Measurements from ENCODE around the gene RTN4RL1. TPM values are rescaled to one million over a fixed set of nuclear protein-coding genes. Genes with fewer than 3 reads are reported as not detected.

Gene RTN4RL1
- total RNA-seq, 1 donor = 0.27 TPM

GRCh38 chr17:2064147-2064489 is 39.0 kb upstream of the RTN4RL1 start:
- no peak for TF ChIP-seq CTCF (IDR thresholded peaks at IDR 0.05; ENCODE audit: insufficient read depth, low read length)

GRCh38 chr17:2063261-2064146 is 38.4 kb upstream of the RTN4RL1 start:
- DNase-seq (ENCODE audit: low read depth) = peak; percentile 88
- no peak for TF ChIP-seq CTCF (IDR thresholded peaks at IDR 0.05; ENCODE audit: insufficient read depth, low read length)
- no peak overlapping the region for H3K4me3 ChIP-seq (ENCODE audit: low read depth, low read length)

More at GRCh38 chr17:2064147-2064489, 39.0 kb upstream of the RTN4RL1 start:
- no peak overlapping the region for H3K4me3 ChIP-seq (ENCODE audit: low read depth, low read length)
- DNase-seq (ENCODE audit: low read depth) = no peak

- peak; percentile 53 for DNase-seq (ENCODE audit: low read depth)
- TF ChIP-seq CTCF (IDR thresholded peaks at IDR 0.05; ENCODE audit: insufficient read depth, low read length) = no peak
- no peak overlapping the region for H3K4me3 ChIP-seq (ENCODE audit: low read depth, low read length)
These were observed 37.5 kb upstream of the RTN4RL1 start for GRCh38 chr17:2062571-2063183.

- no peak for DNase-seq (ENCODE audit: low read depth)
- H3K4me3 ChIP-seq (ENCODE audit: low read depth, low read length) = no peak overlapping the region
- no peak for TF ChIP-seq CTCF (IDR thresholded peaks at IDR 0.05; ENCODE audit: insufficient read depth, low read length)
These were observed 36.4 kb upstream of the RTN4RL1 start for GRCh38 chr17:2061441-2061958.

- H3K4me3 ChIP-seq (ENCODE audit: low read depth, low read length) = no peak overlapping the region
- no peak for DNase-seq (ENCODE audit: low read depth)
- no peak for TF ChIP-seq CTCF (IDR thresholded peaks at IDR 0.05; ENCODE audit: insufficient read depth, low read length)
These were observed 35.7 kb upstream of the RTN4RL1 start for GRCh38 chr17:2060681-2061440.

- no peak for DNase-seq (ENCODE audit: low read depth)
- H3K4me3 ChIP-seq (ENCODE audit: low read depth, low read length) = no peak overlapping the region
- TF ChIP-seq CTCF (IDR thresholded peaks at IDR 0.05; ENCODE audit: insufficient read depth, low read length) = no peak
These were observed 35.2 kb upstream of the RTN4RL1 start for GRCh38 chr17:2060385-2060658.

Measured in fibroblast of the aortic adventitia (primary cell).